ENCODE results near the gene CORIN. TPM values are rescaled to one million over a fixed set of nuclear protein-coding genes. Genes with fewer than 3 reads are reported as not detected.

CORIN gene
- total and polyA plus RNA-seq, 2 of the 13 experiments (the other 11 are each of a cell fraction or from before 2014, with no cell fraction given) = 0.84 to 1.2 TPM

DNA sequence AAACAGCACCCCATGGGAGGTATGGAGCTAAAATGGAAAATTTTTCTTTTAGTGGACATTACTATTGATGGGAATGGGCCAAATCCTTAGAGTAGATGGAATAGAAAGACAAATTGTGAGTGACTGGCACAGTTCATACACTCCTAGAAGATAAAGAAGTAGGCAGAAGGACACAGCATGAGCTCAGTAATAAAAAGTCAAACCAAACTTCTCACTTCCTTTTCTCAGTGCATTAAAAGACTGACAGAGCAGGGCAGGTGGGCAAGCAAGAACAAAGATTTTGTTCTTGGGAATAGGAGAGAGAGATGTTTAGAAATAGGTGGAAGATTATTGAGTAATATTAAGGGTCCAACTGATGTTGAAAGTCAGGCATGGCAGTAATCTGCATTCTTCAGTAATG is 220.3 kb downstream of the CORIN start:
- BruUV-seq (replicated peaks) = no TSS peak
- H3K79me2 ChIP-seq (ENCODE audit: insufficient read depth, low read length) = no peaks in the 10 kb centered on the region
- H3K4me3 ChIP-seq (replicated peaks in 1 of 3; ENCODE audit: insufficient read depth in 1 of 3, low read depth in 2 of 3, low read length in 3 of 3) = no peak overlapping the region
- no peaks in the 10 kb centered on the region for H4K20me1 ChIP-seq (ENCODE audit: insufficient read depth, low read length)
- no peak overlapping the region for H3K4me2 ChIP-seq (ENCODE audit: low read depth, low read length)
- H3K27me3 ChIP-seq (ENCODE audit: control insufficient read depth in 1 of 2, insufficient read depth in 2 of 2, low read length in 2 of 2) = no peaks in the 10 kb centered on the region
- no peaks in the 10 kb centered on the region for H3K36me3 ChIP-seq (replicated peaks in 1 of 2; ENCODE audit: control insufficient read depth in 1 of 2, insufficient read depth in 2 of 2, low read length in 2 of 2)
- H2AFZ ChIP-seq (ENCODE audit: low read length) = no peak overlapping the region
- no peaks in the 10 kb centered on the region for H3K9me3 ChIP-seq (ENCODE audit: low read length)
- H3K4me1 ChIP-seq (ENCODE audit: insufficient read depth, low read length) = no peaks in the 10 kb centered on the region
- ChIA-PET CTCF (ENCODE audit: low intra/inter-chr PET ratio, low total read pairs) (no interaction called here), POLR2A (no interaction called here)
- in situ Hi-C loops (cut with HindIII; ENCODE audit: extremely low pct_ligation_motif_present, low pct_unique_long_range_greater_than_20kb) = no loop called here
- intact Hi-C loops (cut with micrococcal nuclease; ENCODE audit: unreplicated experiment) = no loop called here
- ATAC-seq = no peak
- H3K27ac ChIP-seq (ENCODE audit: extremely low read length, insufficient read depth, low read length) = no peak overlapping the region
- no peak for FAIRE-seq
- no peak for DNase-seq (ENCODE audit: low spot score)
- no peak overlapping the region for H3K9ac ChIP-seq (ENCODE audit: insufficient read depth, low read depth, low read length)
- TF ChIP-seq ZNF749 (CRISPR knock-in tag; IDR thresholded peaks at IDR 0.05; ENCODE audit: borderline replicate concordance) (no peak), NRL (CRISPR knock-in tag; IDR thresholded peaks at IDR 0.05; ENCODE audit: borderline replicate concordance) (no peak), FIP1L1 (IDR thresholded peaks at IDR 0.05; ENCODE audit: borderline replicate concordance, insufficient read depth, low read depth, low read length) (no peak), ASH2L (IDR thresholded peaks at IDR 0.05; ENCODE audit: insufficient read length, low read depth, low read length) (no peak), ZFP36 (IDR thresholded peaks at IDR 0.05; ENCODE audit: borderline replicate concordance, low read depth, low read length, partially characterized antibody) (no peak), LRRFIP1 (CRISPR knock-in tag; conservative IDR thresholded peaks at IDR 0.05) (no peak), ZNF510 (CRISPR knock-in tag; IDR thresholded peaks at IDR 0.05; ENCODE audit: low read depth) (no peak), MIER2 (CRISPR knock-in tag; IDR thresholded peaks at IDR 0.05) (no peak), BRCA1 (CRISPR knock-in tag; IDR thresholded peaks at IDR 0.05) (no peak), NBN (conservative IDR thresholded peaks at IDR 0.05) (no peak), ZFX (CRISPR knock-in tag; IDR thresholded peaks at IDR 0.05; ENCODE audit: low read depth) (no peak), PAXIP1 (CRISPR knock-in tag; conservative IDR thresholded peaks at IDR 0.05) (no peak), ZNF572 (CRISPR knock-in tag; IDR thresholded peaks at IDR 0.05) (no peak), CEBPB (IDR thresholded peaks at IDR 0.05; ENCODE audit: borderline replicate concordance, low read depth, low read length) (no peak), ZNF619 (CRISPR knock-in tag; IDR thresholded peaks at IDR 0.05) (no peak), ZNF207 (IDR thresholded peaks at IDR 0.05; ENCODE audit: borderline replicate concordance) (no peak)
- TF ChIP-seq, protein P1, sequence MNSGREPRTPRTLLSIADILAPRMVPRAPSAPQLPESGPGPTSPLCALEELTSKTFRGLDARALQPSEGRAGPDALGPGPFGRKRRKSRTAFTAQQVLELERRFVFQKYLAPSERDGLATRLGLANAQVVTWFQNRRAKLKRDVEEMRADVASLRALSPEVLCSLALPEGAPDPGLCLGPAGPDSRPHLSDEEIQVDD (CRISPR knock-in tag; IDR thresholded peaks at IDR 0.05; ENCODE audit: borderline replicate concordance) = no peak

All from HepG2 (cell line).